ENCODE measurements around the gene ZNF236. TPM values are rescaled to one million over a fixed set of nuclear protein-coding genes. Genes with fewer than 3 reads are reported as not detected.

The ZNF236 gene
- total RNA-seq, 4 donors from 2014 or later: 6.2 to 16.5 (median 10.7) TPM

DNA sequence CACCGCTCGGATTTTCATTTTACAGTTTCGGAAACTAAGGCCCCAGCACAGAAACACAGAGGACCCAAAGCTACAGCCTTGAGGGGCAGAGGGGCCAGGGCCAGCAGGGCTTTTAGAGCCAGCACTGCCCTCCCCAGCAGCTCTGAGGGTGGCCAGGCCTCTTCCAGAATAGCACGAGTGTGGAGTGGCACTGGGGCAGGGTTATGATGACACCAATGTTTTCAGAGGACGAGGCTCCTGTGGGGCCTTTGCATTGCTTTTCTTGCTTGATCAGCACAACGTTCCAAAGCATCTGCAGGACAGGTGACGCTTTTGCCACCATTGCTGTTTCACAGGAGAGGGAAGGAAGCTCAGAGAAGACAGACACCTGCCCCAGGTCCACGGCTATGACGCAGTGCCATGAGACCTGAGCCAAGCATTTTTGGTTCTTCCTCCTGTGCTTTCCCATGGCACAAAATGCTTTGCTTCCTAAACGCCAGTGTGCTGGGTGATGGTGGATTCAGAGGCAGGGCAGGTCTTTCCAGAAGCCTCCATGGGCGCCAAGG, 183.4 kb downstream of the ZNF236 start:
- peak overlapping the region in 3 of 4 donors; percentile 0 to 54 (median 36) for H3K27ac ChIP-seq
- peaks cover 0 to 11% (median 0%) of the 10 kb centered on the region in 3 donors for H3K4me1 ChIP-seq
- no peaks in the 10 kb centered on the region for H3K9me3 ChIP-seq
- H3K27me3 ChIP-seq: no peaks in the 10 kb centered on the region
- H3K36me3 ChIP-seq: peaks cover 0 to 21% (median 0%) of the 10 kb centered on the region in 3 donors
- no peak for DNase-seq
- no peak overlapping the region for H3K4me3 ChIP-seq
- no peak for TF ChIP-seq POLR2A (IDR thresholded peaks at IDR 0.05)
- no peak for TF ChIP-seq CTCF (IDR thresholded peaks at IDR 0.05)
- 79 to 83% methylated on average over 4 to 8 of the region's 11 CpGs for WGBS, 2 donors
- intact Hi-C loops (cut with DNase I): loop anchor here (10.0 kb wide), 1 partner anchor 129 kb away; the partner anchor contains the start of gene MBP

- no peak for DNase-seq
- H3K9me3 ChIP-seq: no peaks in the 10 kb centered on the region
- intact Hi-C loops (cut with DNase I): loop anchor here (10.0 kb wide), 1 partner anchor 128 kb away; the partner anchor contains the start of gene MBP
- TF ChIP-seq CTCF (IDR thresholded peaks at IDR 0.05) (no peak), POLR2A (IDR thresholded peaks at IDR 0.05) (no peak)
- no peak overlapping the region for H3K4me3 ChIP-seq
- peaks cover 0 to 30% (median 0%) of the 10 kb centered on the region in 3 donors for H3K36me3 ChIP-seq
- peaks cover 0 to 6% (median 0%) of the 10 kb centered on the region in 3 donors for H3K4me1 ChIP-seq
- 79 to 80% methylated on average over 13 to 25 of the region's 29 CpGs for WGBS, 2 donors
- H3K27ac ChIP-seq: peak overlapping the region in 3 of 4 donors; percentile 19 to 54 (median 36)
- H3K27me3 ChIP-seq: no peaks in the 10 kb centered on the region
Measured at GRCh38 chr18:77006305-77007175, 184.2 kb downstream of the ZNF236 start.

GRCh38 chr18:77007251-77007650, 184.9 kb downstream of the ZNF236 start:
- no peak for TF ChIP-seq CTCF (IDR thresholded peaks at IDR 0.05)
- Histone ChIP-seq H3K27me3 (no peaks in the 10 kb centered on the region), H3K9me3 (no peaks in the 10 kb centered on the region), H3K27ac (peak overlapping the region in 1 of 4 donors; percentile 36), H3K4me3 (no peak overlapping the region), H3K4me1 (peaks cover 0 to 6% (median 0%) of the 10 kb centered on the region in 3 donors), H3K36me3 (peaks cover 0 to 35% (median 0%) of the 10 kb centered on the region in 3 donors)
- DNase-seq: no peak
- WGBS, 2 donors: 51 to 90% methylated on average over 4 to 5 of the region's 12 CpGs
- intact Hi-C loops (cut with DNase I): loop anchor here (10.0 kb wide), 1 partner anchor 128 kb away; the partner anchor contains the start of gene MBP

- DNase-seq: no peak
Measured at GRCh38 chr18:77008006-77008405, 185.6 kb downstream of the ZNF236 start.

More at GRCh38 chr18:77008006-77008405, 185.6 kb downstream of the ZNF236 start:
- intact Hi-C loops (cut with DNase I): loop anchor here (10.0 kb wide), 1 partner anchor 127 kb away; the partner anchor contains the start of gene MBP
- Histone ChIP-seq H3K4me3 (no peak overlapping the region), H3K36me3 (peaks cover 0 to 39% (median 0%) of the 10 kb centered on the region in 3 donors), H3K4me1 (peaks cover 0 to 8% (median 6%) of the 10 kb centered on the region in 3 donors), H3K27me3 (no peaks in the 10 kb centered on the region), H3K27ac (no peak overlapping the region), H3K9me3 (no peaks in the 10 kb centered on the region)
- TF ChIP-seq CTCF (IDR thresholded peaks at IDR 0.05) (no peak), POLR2A (IDR thresholded peaks at IDR 0.05) (no peak)
- 85 to 92% methylated on average over 4 to 8 of the region's 13 CpGs for WGBS, 2 donors
